Endothelial cell of umbilical vein (primary cell): Measurements from ENCODE around the gene KRTAP5-6. TPM values are rescaled to one million over a fixed set of nuclear protein-coding genes. Genes with fewer than 3 reads are reported as not detected.

ENCODE experiments used
- BruUV-seq: library from RNA; stranded (reverse); fragments of 400-500 nt; replicated peaks from 2 replicates; lab custom pipeline; 2021; lab: Mats Ljungman, UMichigan
- CTCF ChIA-PET: fragments of 300-600, 350-600 bp; sonication (Branson Sonifier 250); formaldehyde crosslinking; loops from one replicate; lab custom pipeline; 2021; ENCODE audit warnings: antibody characterized with exemption, inconsistent platforms; lab: Charles Lee
- POLR2A ChIA-PET: fragments of 300-600, 350-600 bp; sonication (Branson Sonifier 250); formaldehyde crosslinking; loops from one replicate; lab custom pipeline; 2021; ENCODE audit warnings: antibody characterized with exemption, inconsistent platforms; lab: Charles Lee
- DNase-seq: peaks from one replicate; pipeline ENCODE4 v3.0.0-alpha.2; 2011; ENCODE audit warnings: low read depth, low spot score
- FAIRE-seq: peaks from 2 replicates; lab custom pipeline; 2011; peaks lifted over from hg19 to GRCh38; lab: Jason Lieb, UNC
- H2AFZ ChIP-seq: 2 replicates; pipeline ENCODE4 v1.6.0; 2012; ENCODE audit warnings: low read depth, low read length, control low read depth, inconsistent platforms
- H3K27ac ChIP-seq: 2 replicates; pipeline ENCODE4 v1.5.1; 2011; ENCODE audit warnings: low read depth, mild to moderate bottlenecking, control low read depth, low read length, moderate library complexity; ENCODE audit not compliant: insufficient read depth
- H3K27me3 ChIP-seq, 2 experiments: 2 replicates each; pipeline versions ENCODE4 v1.6.0 to v1.6.1; 2011; ENCODE audit warnings: low read length in 2 of 2, mixed read lengths in 1 of 2; ENCODE audit not compliant: control insufficient read depth in 2 of 2, insufficient read depth in 2 of 2
- H3K36me3 ChIP-seq, 2 experiments: 2 replicates in 1 of 2; 3 replicates in 1 of 2; pipeline ENCODE4 v1.5.1; 2011; ENCODE audit warnings: low read length in 2 of 2, mild to moderate bottlenecking in 1 of 2, moderate library complexity in 1 of 2; ENCODE audit not compliant: control insufficient read depth in 2 of 2, insufficient read depth in 2 of 2; ENCODE audit errors: extremely low read depth in 1 of 2
- H3K4me1 ChIP-seq: 3 replicates; pipeline ENCODE4 v1.5.1; 2011; ENCODE audit warnings: mild to moderate bottlenecking, low read length; ENCODE audit not compliant: control insufficient read depth, insufficient read depth; ENCODE audit errors: extremely low read depth
- H3K4me2 ChIP-seq: 2 replicates; pipeline ENCODE4 v1.6.1; 2011; ENCODE audit warnings: low read length, control low read depth, mixed read lengths; ENCODE audit not compliant: insufficient read depth
- H3K4me3 ChIP-seq, 3 experiments: fragments of 200-600 bp in 1 of 3; sonication (generic), shearing (Covaris generic) in 1 of 3; replicated peaks in 1 of 3; 2 replicates each; pipeline ENCODE4 v1.5.1; 2011 to 2016; ENCODE audit warnings: control low read depth in 3 of 3, low read length in 3 of 3, mild to moderate bottlenecking in 2 of 3, inconsistent platforms in 1 of 3, low read depth in 1 of 3, moderate library complexity in 1 of 3; ENCODE audit not compliant: insufficient read depth in 1 of 3
- H3K79me2 ChIP-seq: 2 replicates; pipeline ENCODE4 v1.6.0; 2012; ENCODE audit warnings: low read length, inconsistent platforms; ENCODE audit not compliant: control insufficient read depth, insufficient read depth
- H3K9ac ChIP-seq: replicated peaks from 2 replicates; pipeline ENCODE3; 2011; ENCODE audit warnings: low read length, control low read depth; ENCODE audit not compliant: insufficient read depth; ENCODE audit errors: extremely low read depth
- H3K9me1 ChIP-seq: replicated peaks from 3 replicates; pipeline ENCODE4 v1.6.0; 2011; ENCODE audit warnings: mild to moderate bottlenecking, low read length; ENCODE audit not compliant: control insufficient read depth, insufficient read depth; ENCODE audit errors: extremely low read depth
- H3K9me3 ChIP-seq: replicated peaks from 2 replicates; pipeline ENCODE4 v1.5.1; 2012; ENCODE audit warnings: low read length, inconsistent platforms; ENCODE audit not compliant: control insufficient read depth, insufficient read depth
- H4K20me1 ChIP-seq: replicated peaks from 2 replicates; pipeline ENCODE3; 2011; ENCODE audit warnings: mild to moderate bottlenecking, low read length; ENCODE audit not compliant: control insufficient read depth, insufficient read depth; ENCODE audit errors: extremely low read depth
- CTCF ChIP-seq, 2 donors: IDR thresholded peaks; 1 replicate in 1 of 2; 2 replicates in 1 of 2; pipeline ENCODE4 v1.5.1; 2011; ENCODE audit warnings: low read length in 2 of 2, mild to moderate bottlenecking in 2 of 2, moderate library complexity in 2 of 2, control low read depth in 1 of 2, inconsistent platforms in 1 of 2, low read depth in 1 of 2; ENCODE audit not compliant: insufficient read depth in 1 of 2; ENCODE audit errors: extremely low read depth in 1 of 2
- EZH2 ChIP-seq: IDR thresholded peaks from 2 replicates; pipeline ENCODE4 v1.6.1; 2012; ENCODE audit warnings: borderline replicate concordance, low read depth, mild to moderate bottlenecking, moderate library complexity, low read length, inconsistent platforms; ENCODE audit not compliant: severe bottlenecking
- FOS ChIP-seq: IDR thresholded peaks from 2 replicates; pipeline ENCODE4 v1.6.1; 2011; ENCODE audit warnings: mild to moderate bottlenecking, low read length, moderate library complexity, borderline replicate concordance; ENCODE audit not compliant: insufficient read depth
- GATA2 ChIP-seq: IDR thresholded peaks from 2 replicates; pipeline ENCODE4 v1.7.0; 2011; ENCODE audit warnings: low read depth, mild to moderate bottlenecking, moderate library complexity, mixed read lengths, low read length; ENCODE audit not compliant: insufficient read length, insufficient read depth
- JUN ChIP-seq: IDR thresholded peaks from 2 replicates; pipeline ENCODE4 v1.6.1; 2011; ENCODE audit warnings: borderline replicate concordance, low read depth; ENCODE audit not compliant: insufficient read length, insufficient read depth
- MAX ChIP-seq: IDR thresholded peaks from 2 replicates; pipeline ENCODE4 v1.6.1; 2011; ENCODE audit not compliant: insufficient read depth, insufficient read length
- MYC ChIP-seq: IDR thresholded peaks from one replicate; pipeline ENCODE4 v1.6.1; 2011; ENCODE audit warnings: mild to moderate bottlenecking, low read depth, low read length
- POLR2A ChIP-seq: IDR thresholded peaks from 2 replicates; pipeline ENCODE4 v1.6.1; 2012; ENCODE audit warnings: low read depth, mild to moderate bottlenecking, control low read depth, low read length
- POLR2AphosphoS5 ChIP-seq: IDR thresholded peaks from 2 replicates; pipeline ENCODE4 v1.6.1; 2012; ENCODE audit warnings: low read depth, mild to moderate bottlenecking, control low read depth, low read length, moderate library complexity; ENCODE audit not compliant: insufficient read depth
- dilution Hi-C: fragments of 300-500 bp; cut with MboI; formaldehyde crosslinking; loops from one replicate; pipeline ENCODE4 v1.15.0; 2019; ENCODE audit warnings: low sequenced_read_pairs; ENCODE audit not compliant: extremely low pct_ligation_motif_present
- intact Hi-C: fragments of 100-400 bp; cut with micrococcal nuclease; formaldehyde crosslinking; loops from one replicate; pipeline ENCODE4 v1.10.0; 2022
- polyA plus RNA-seq, 4 experiments: library from polyadenylated mRNA; depleted of rRNA in 3 of 4; stranded (reverse) in 3 of 4; unstranded in 1 of 4; fragments of >200 nt; gene quantifications; 2 replicates each; pipeline versions ENCODE4 v1.2.1 to v1.2.3, GENCODE V29; 2011 to 2012; ENCODE audit warnings: missing spikeins in 1 of 4
- total RNA-seq: library from RNA; stranded (reverse); gene quantifications from 2 replicates; pipeline ENCODE4 v1.2.3, GENCODE V29; 2021

The KRTAP5-6 gene
- total and polyA plus RNA-seq, 2 donors (not counting 3 experiments of a cell fraction or from before 2014, with no cell fraction given): not detected

- DNase-seq: no peak
- Histone ChIP-seq H4K20me1 (no peaks in the 10 kb centered on the region), H3K4me1 (peaks cover 2% of the 10 kb centered on the region), H3K4me3 (no peak overlapping the region), H3K27ac (no peak overlapping the region), H3K9me3 (no peaks in the 10 kb centered on the region), H2AFZ (no peak overlapping the region), H3K36me3 (no peaks in the 10 kb centered on the region), H3K27me3 (peaks cover 0 to 4% of the 10 kb centered on the region in 2 experiments), H3K4me2 (no peak overlapping the region), H3K9me1 (no peaks in the 10 kb centered on the region), H3K79me2 (no peaks in the 10 kb centered on the region), H3K9ac (no peak overlapping the region)
- no peak for TF ChIP-seq CTCF (IDR thresholded peaks at IDR 0.05; ENCODE audit: extremely low read depth in 1 of 2, insufficient read depth in 1 of 2, low read depth in 1 of 2, low read length in 2 of 2)
- TF ChIP-seq POLR2AphosphoS5: no peak
- TF ChIP-seq MAX: no peak
- no peak for TF ChIP-seq MYC
- TF ChIP-seq EZH2: no peak
- TF ChIP-seq FOS: no peak
- no peak for TF ChIP-seq GATA2
- TF ChIP-seq JUN: no peak
- no peak for TF ChIP-seq POLR2A
- dilution Hi-C loops: no loop called here
- BruUV-seq: no TSS peak
- ChIA-PET CTCF (interaction anchor here (4.3 kb wide), 1 partner anchor 496 kb away, joined by 150 read pairs; no protein-coding TSS in a partner anchor), POLR2A (no interaction called here)
- intact Hi-C loops: no loop called here
- FAIRE-seq: no peak
Measured at GRCh38 chr11:1656061-1656441, 40.9 kb upstream of the KRTAP5-6 start.
